ENCODE results near the gene RARRES1.

Gene RARRES1

GRCh38 chr3:158731938-158732855 lies at the start of gene RARRES1:
RARRES1 (minus strand) TSS chr3:158732457; CDS start chr3:158732415, 42 bp downstream.
- DNase-seq (ENCODE audit: low read depth) = no peak

GRCh38 chr3:158781849-158782248 lies 49.6 kb upstream of the RARRES1 start:
- DNase-seq (ENCODE audit: low read depth) = no peak

- DNase-seq (ENCODE audit: low read depth) = no peak
Measured at GRCh38 chr3:158781191-158781590, 48.9 kb upstream of the RARRES1 start.

GRCh38 chr3:158780766-158781165 lies 48.5 kb upstream of the RARRES1 start:
- DNase-seq (ENCODE audit: low read depth) = no peak

- DNase-seq (ENCODE audit: low read depth) = no peak
Measured at GRCh38 chr3:158777161-158777873, 45.1 kb upstream of the RARRES1 start.

GRCh38 chr3:158776531-158776930 lies 44.3 kb upstream of the RARRES1 start:
- no peak for DNase-seq (ENCODE audit: low read depth)

GRCh38 chr3:158775426-158776410 lies 43.5 kb upstream of the RARRES1 start:
- DNase-seq (ENCODE audit: low read depth) = no peak

GRCh38 chr3:158774965-158775364 lies 42.7 kb upstream of the RARRES1 start:
- DNase-seq (ENCODE audit: low read depth) = no peak

GRCh38 chr3:158773845-158774830 lies 41.9 kb upstream of the RARRES1 start:
- DNase-seq (ENCODE audit: low read depth) = no peak

- no peak for DNase-seq (ENCODE audit: low read depth)
Measured at GRCh38 chr3:158773166-158773565, 40.9 kb upstream of the RARRES1 start.

- DNase-seq (ENCODE audit: low read depth) = no peak
Measured at GRCh38 chr3:158771982-158772381, 39.7 kb upstream of the RARRES1 start.

- no peak for DNase-seq (ENCODE audit: low read depth)
Measured at GRCh38 chr3:158771577-158771976, 39.3 kb upstream of the RARRES1 start.

- DNase-seq (ENCODE audit: low read depth) = no peak
Measured at GRCh38 chr3:158770741-158771350, 38.6 kb upstream of the RARRES1 start.

- no peak for DNase-seq (ENCODE audit: low read depth)
Measured at GRCh38 chr3:158769952-158770740, 37.9 kb upstream of the RARRES1 start.

GRCh38 chr3:158769549-158769948 lies 37.3 kb upstream of the RARRES1 start:
- DNase-seq (ENCODE audit: low read depth) = no peak

GRCh38 chr3:158768881-158769543 lies 36.8 kb upstream of the RARRES1 start:
- no peak for DNase-seq (ENCODE audit: low read depth)

GRCh38 chr3:158768361-158768787 lies 36.1 kb upstream of the RARRES1 start:
- no peak for DNase-seq (ENCODE audit: low read depth)

- no peak for DNase-seq (ENCODE audit: low read depth)
Measured at GRCh38 chr3:158766364-158766763, 34.1 kb upstream of the RARRES1 start.

All from activated T-cell treated with anti-CD3 and anti-CD28 coated beads for 1 hour (primary cell).